HepG2 (cell line): ENCODE data around the gene HUNK. TPM values are rescaled to one million over a fixed set of nuclear protein-coding genes. Genes with fewer than 3 reads are reported as not detected.

ENCODE experiments used
- ATAC-seq: fragments of 200-7000 bp; cut with Tn5 transposase; 3 replicates; pipeline ENCODE4 v1.9.1; 2020; ENCODE audit warnings: mild to moderate bottlenecking, moderate library complexity
- BruUV-seq: library from RNA; stranded (reverse); fragments of 400-500 nt; replicated peaks from 2 replicates; lab custom pipeline; 2021; lab: Mats Ljungman, UMichigan
- CTCF ChIA-PET: fragments of 300-600 bp; formaldehyde crosslinking; extraction: SDS; loops from one replicate; lab custom pipeline; 2021; ENCODE audit warnings: low total read pairs, inconsistent platforms, low intra/inter-chr PET ratio; lab: Yijun Ruan, JAX
- POLR2A ChIA-PET: fragments of 350-600 bp; sonication (Branson Sonifier 250); formaldehyde crosslinking; loops from one replicate; lab custom pipeline; 2020; ENCODE audit warnings: antibody characterized with exemption, inconsistent platforms; lab: Yijun Ruan, JAX
- DNase-seq: peaks from one replicate; pipeline ENCODE4 v3.0.0-alpha.2; 2015; ENCODE audit warnings: low spot score
- FAIRE-seq: peaks from 3 replicates; lab custom pipeline; 2011; peaks lifted over from hg19 to GRCh38; lab: Jason Lieb, UNC
- H2AFZ ChIP-seq: one replicate; pipeline ENCODE4 v1.6.1; 2011; ENCODE audit warnings: low read length, inconsistent platforms
- H3K27ac ChIP-seq: fragments of 300-600 bp; 3 replicates; pipeline ENCODE4 v1.8.0; 2011; ENCODE audit warnings: mixed run types, mild to moderate bottlenecking, mixed read lengths, low read length, inconsistent platforms; ENCODE audit not compliant: insufficient read depth; ENCODE audit errors: extremely low read length
- H3K27me3 ChIP-seq, 2 experiments: fragments of 200-600 bp in 1 of 2; 2 replicates in 1 of 2; 3 replicates in 1 of 2; pipeline versions ENCODE4 v1.6.0 to v1.8.0; 2011; ENCODE audit warnings: low read length in 2 of 2, mild to moderate bottlenecking in 2 of 2, moderate library complexity in 2 of 2, inconsistent platforms in 1 of 2; ENCODE audit not compliant: insufficient read depth in 2 of 2, control insufficient read depth in 1 of 2
- H3K36me3 ChIP-seq, 2 experiments: fragments of 200-600 bp in 1 of 2; replicated peaks in 1 of 2; 2 replicates in 1 of 2; 3 replicates in 1 of 2; pipeline versions ENCODE4 v1.5.1 to v1.8.0; 2011; ENCODE audit warnings: low read length in 2 of 2, inconsistent platforms in 1 of 2; ENCODE audit not compliant: insufficient read depth in 2 of 2, control insufficient read depth in 1 of 2
- H3K4me1 ChIP-seq: 2 replicates; pipeline ENCODE4 v1.5.1; 2012; ENCODE audit warnings: low read length, inconsistent platforms; ENCODE audit not compliant: insufficient read depth
- H3K4me2 ChIP-seq: 2 replicates; pipeline ENCODE4 v1.6.0; 2011; ENCODE audit warnings: low read depth, low read length, inconsistent platforms
- H3K4me3 ChIP-seq, 3 experiments: fragments of 200-600 bp in 1 of 3; sonication (generic), shearing (Covaris generic) in 1 of 3; replicated peaks in 1 of 3; 2 replicates each; pipeline ENCODE4 v1.5.1; 2011 to 2016; ENCODE audit warnings: low read length in 3 of 3, inconsistent platforms in 2 of 3, low read depth in 2 of 3, mild to moderate bottlenecking in 2 of 3, control low read depth in 1 of 3, mixed read lengths in 1 of 3; ENCODE audit not compliant: insufficient read depth in 1 of 3
- H3K79me2 ChIP-seq: one replicate; pipeline ENCODE4 v1.6.1; 2011; ENCODE audit warnings: low read length, inconsistent platforms; ENCODE audit not compliant: insufficient read depth
- H3K9ac ChIP-seq: 2 replicates; pipeline ENCODE4 v1.6.0; 2011; ENCODE audit warnings: mild to moderate bottlenecking, low read depth, low read length, inconsistent platforms; ENCODE audit not compliant: insufficient read depth
- H3K9me3 ChIP-seq: 2 replicates; pipeline ENCODE4 v1.5.1; 2012; ENCODE audit warnings: mild to moderate bottlenecking, low read length
- H4K20me1 ChIP-seq: 2 replicates; pipeline ENCODE4 v1.6.0; 2011; ENCODE audit warnings: inconsistent platforms, mild to moderate bottlenecking, low read length, moderate library complexity; ENCODE audit not compliant: insufficient read depth
- DNMT1 ChIP-seq: sonication (generic); formaldehyde crosslinking; IDR thresholded peaks from 2 replicates; pipeline ENCODE4 v1.5.1; 2020; ENCODE audit warnings: mild to moderate bottlenecking, missing genetic modification reagents
- ISX ChIP-seq: sonication (generic); formaldehyde crosslinking; conservative IDR thresholded peaks from 2 replicates; pipeline ENCODE4 v1.5.0; 2020; ENCODE audit warnings: missing genetic modification reagents
- JUNB ChIP-seq: sonication (generic); formaldehyde crosslinking; IDR thresholded peaks from 2 replicates; pipeline ENCODE4 v1.8.0; 2022; ENCODE audit warnings: missing genetic modification reagents, mild to moderate bottlenecking, borderline replicate concordance
- KLF13 ChIP-seq: sonication (generic); formaldehyde crosslinking; IDR thresholded peaks from 2 replicates; pipeline ENCODE4 v1.4.0; 2020; ENCODE audit warnings: mild to moderate bottlenecking, missing genetic modification reagents
- NPAS2 ChIP-seq: sonication (generic); formaldehyde crosslinking; IDR thresholded peaks from 2 replicates; pipeline ENCODE4 v1.8.0; 2022; ENCODE audit warnings: mild to moderate bottlenecking, missing genetic modification reagents, borderline replicate concordance
- PCBP2 ChIP-seq: fragments of 200-400 bp; formaldehyde crosslinking; optimal IDR thresholded peaks from 2 replicates; pipeline ENCODE3; 2018; ENCODE audit warnings: low read length, low read depth; ENCODE audit not compliant: poor library complexity, severe bottlenecking
- YY1 ChIP-seq: IDR thresholded peaks from 2 replicates; pipeline ENCODE4 v1.6.1; 2011; ENCODE audit warnings: low read length, low read depth, moderate library complexity, mild to moderate bottlenecking; ENCODE audit not compliant: insufficient read depth, insufficient replicate concordance
- ZBTB4 ChIP-seq: sonication (generic); formaldehyde crosslinking; IDR thresholded peaks from 2 replicates; pipeline ENCODE4 v1.4.0; 2020; ENCODE audit warnings: missing genetic modification reagents, mild to moderate bottlenecking, borderline replicate concordance
- ZNF850 ChIP-seq: sonication (generic); formaldehyde crosslinking; conservative IDR thresholded peaks from 2 replicates; pipeline ENCODE4 v1.9.0; 2021; ENCODE audit warnings: mild to moderate bottlenecking, missing genetic modification reagents
- WGBS: methylation state at CpG from one replicate; pipeline ENCODE4 v1.1.6; 2017; ENCODE audit warnings: low lambda C conversion rate; 5-methylcytosine and 5-hydroxymethylcytosine counted together
- in situ Hi-C: cut with HindIII; loops from 2 replicates; pipeline ENCODE4 v1.10.0; 2017; ENCODE audit warnings: low pct_unique_long_range_greater_than_20kb; ENCODE audit not compliant: extremely low pct_ligation_motif_present
- intact Hi-C: fragments of 100-400 bp; cut with micrococcal nuclease; formaldehyde crosslinking; loops from one replicate; pipeline ENCODE4 v1.10.0; 2022; ENCODE audit not compliant: unreplicated experiment
- polyA plus RNA-seq, 8 experiments: library from polyadenylated mRNA; depleted of rRNA in 3 of 8; stranded (reverse) in 7 of 8; unstranded in 1 of 8; fragments of >200 nt; fragmentation: Illumina TruSeq in 4 of 8; extraction: Trizol in 4 of 8; gene quantifications; 2 replicates each; pipeline versions ENCODE4 v1.2.1 to v1.2.3, GENCODE V29; 2011 to 2016; ENCODE audit warnings: low read depth in 4 of 8, missing spikeins in 1 of 8, mixed read lengths in 1 of 8; ENCODE audit not compliant: insufficient read depth in 1 of 8
- total RNA-seq, 5 experiments: library from RNA; depleted of rRNA; stranded (reverse); fragments of >200 nt; fragmentation: Illumina TruSeq; extraction: Trizol; gene quantifications; 2 replicates each; pipeline ENCODE4 v1.2.3, GENCODE V29; 2016; ENCODE audit warnings: low read depth in 1 of 5
- TF ChIP-seq, protein P1 (sequence below): IDR thresholded peaks from 2 replicates; pipeline ENCODE4 v1.6.1; 2016; ENCODE audit warnings: missing compliant biosample characterization, missing genetic modification reagents, borderline replicate concordance
- TF ChIP-seq, protein P2 (sequence below): sonication (generic); formaldehyde crosslinking; IDR thresholded peaks from 2 replicates; pipeline ENCODE4 v1.5.1; 2020; ENCODE audit warnings: missing genetic modification reagents, mild to moderate bottlenecking, borderline replicate concordance

HUNK gene
- total and polyA plus RNA-seq, 2 of the 13 experiments (the other 11 are each of a cell fraction or from before 2014, with no cell fraction given) = 1.8 to 1.9 TPM

- ChIA-PET CTCF (no interaction called here), POLR2A (no interaction called here)
- H2AFZ ChIP-seq = no peak overlapping the region
- H3K4me2 ChIP-seq = no peak overlapping the region
- intact Hi-C loops (no loop called here), in situ Hi-C loops (no loop called here)
- H3K36me3 ChIP-seq = peaks cover 0 to 9% of the 10 kb centered on the region in 2 experiments; a peak in 2 of 5 replicates
- no peaks in the 10 kb centered on the region for H4K20me1 ChIP-seq
- H3K27ac ChIP-seq = no peak overlapping the region
- TF ChIP-seq, protein P1, sequence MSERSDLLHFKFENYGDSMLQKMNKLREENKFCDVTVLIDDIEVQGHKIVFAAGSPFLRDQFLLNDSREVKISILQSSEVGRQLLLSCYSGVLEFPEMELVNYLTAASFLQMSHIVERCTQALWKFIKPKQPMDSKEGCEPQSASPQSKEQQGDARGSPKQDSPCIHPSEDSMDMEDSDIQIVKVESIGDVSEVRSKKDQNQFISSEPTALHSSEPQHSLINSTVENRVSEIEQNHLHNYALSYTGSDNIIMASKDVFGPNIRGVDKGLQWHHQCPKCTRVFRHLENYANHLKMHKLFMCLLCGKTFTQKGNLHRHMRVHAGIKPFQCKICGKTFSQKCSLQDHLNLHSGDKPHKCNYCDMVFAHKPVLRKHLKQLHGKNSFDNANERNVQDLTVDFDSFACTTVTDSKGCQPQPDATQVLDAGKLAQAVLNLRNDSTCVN (CRISPR knock-in tag) = no peak
- TF ChIP-seq, protein P2, sequence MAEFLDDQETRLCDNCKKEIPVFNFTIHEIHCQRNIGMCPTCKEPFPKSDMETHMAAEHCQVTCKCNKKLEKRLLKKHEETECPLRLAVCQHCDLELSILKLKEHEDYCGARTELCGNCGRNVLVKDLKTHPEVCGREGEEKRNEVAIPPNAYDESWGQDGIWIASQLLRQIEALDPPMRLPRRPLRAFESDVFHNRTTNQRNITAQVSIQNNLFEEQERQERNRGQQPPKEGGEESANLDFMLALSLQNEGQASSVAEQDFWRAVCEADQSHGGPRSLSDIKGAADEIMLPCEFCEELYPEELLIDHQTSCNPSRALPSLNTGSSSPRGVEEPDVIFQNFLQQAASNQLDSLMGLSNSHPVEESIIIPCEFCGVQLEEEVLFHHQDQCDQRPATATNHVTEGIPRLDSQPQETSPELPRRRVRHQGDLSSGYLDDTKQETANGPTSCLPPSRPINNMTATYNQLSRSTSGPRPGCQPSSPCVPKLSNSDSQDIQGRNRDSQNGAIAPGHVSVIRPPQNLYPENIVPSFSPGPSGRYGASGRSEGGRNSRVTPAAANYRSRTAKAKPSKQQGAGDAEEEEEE = no peak
- TF ChIP-seq DNMT1 (CRISPR knock-in tag) (no peak), ISX (CRISPR knock-in tag) (no peak), YY1 (no peak), ZNF850 (CRISPR knock-in tag) (no peak), ZBTB4 (no peak), PCBP2 (no peak), KLF13 (CRISPR knock-in tag) (no peak), NPAS2 (CRISPR knock-in tag) (no peak), JUNB (CRISPR knock-in tag) (no peak)
- no peak for FAIRE-seq
- 86% methylated on average over 7 of the region's 7 CpGs for WGBS
- BruUV-seq = no TSS peak
- no peaks in the 10 kb centered on the region for H3K9me3 ChIP-seq
- no peaks in the 10 kb centered on the region for H3K4me1 ChIP-seq
- no peak for ATAC-seq
- no peaks in the 10 kb centered on the region for H3K79me2 ChIP-seq
- no peaks in the 10 kb centered on the region for H3K27me3 ChIP-seq
- no peak for DNase-seq
- no peak overlapping the region for H3K9ac ChIP-seq
- no peak overlapping the region for H3K4me3 ChIP-seq
Measured at GRCh38 chr21:31967334-31967733, 94.5 kb downstream of the HUNK start.
